Non-pigmented ciliary epithelial cell (primary cell): Measurements from ENCODE around the gene DLG2.

ENCODE experiments used
- DNase-seq: peaks from one replicate; pipeline ENCODE4 v3.0.0-alpha.2; 2010; ENCODE audit warnings: low read depth

DLG2 gene

GRCh38 chr11:84660257-84660977, 966.7 kb downstream of the DLG2 start:
- no peak for DNase-seq

- DNase-seq: no peak
These were observed 971.4 kb downstream of the DLG2 start for GRCh38 chr11:84655712-84656111.

GRCh38 chr11:84648471-84648870, 978.7 kb downstream of the DLG2 start:
- no peak for DNase-seq

- no peak for DNase-seq
These were observed 981.0 kb downstream of the DLG2 start for GRCh38 chr11:84645988-84646694.

- DNase-seq: no peak
These were observed 984.6 kb downstream of the DLG2 start for GRCh38 chr11:84642500-84642899.

- DNase-seq: no peak
These were observed 992.8 kb downstream of the DLG2 start for GRCh38 chr11:84634309-84634708.

- no peak for DNase-seq
These were observed 998.1 kb downstream of the DLG2 start for GRCh38 chr11:84628871-84629620.

- DNase-seq: no peak
These were observed 1000.9 kb downstream of the DLG2 start for GRCh38 chr11:84626256-84626655.

GRCh38 chr11:84612645-84613044, 1014.5 kb downstream of the DLG2 start:
- no peak for DNase-seq

- DNase-seq: no peak
These were observed 1018.3 kb downstream of the DLG2 start for GRCh38 chr11:84608837-84609196.

- DNase-seq: no peak
These were observed 1018.9 kb downstream of the DLG2 start for GRCh38 chr11:84607975-84608836.

- no peak for DNase-seq
These were observed 1032.5 kb downstream of the DLG2 start for GRCh38 chr11:84594602-84595001.

GRCh38 chr11:84590106-84590505, 1037.0 kb downstream of the DLG2 start:
- DNase-seq: no peak

- no peak for DNase-seq
These were observed 1038.9 kb downstream of the DLG2 start for GRCh38 chr11:84588131-84588829.

GRCh38 chr11:84583106-84583505, 1044.0 kb downstream of the DLG2 start:
- DNase-seq: no peak

- DNase-seq: no peak
These were observed 1046.1 kb downstream of the DLG2 start for GRCh38 chr11:84581083-84581482.

GRCh38 chr11:84580428-84580827, 1046.7 kb downstream of the DLG2 start:
- DNase-seq: no peak

GRCh38 chr11:84573868-84574267, 1053.3 kb downstream of the DLG2 start:
- DNase-seq: no peak

- DNase-seq: no peak
These were observed 1060.5 kb downstream of the DLG2 start for GRCh38 chr11:84566671-84567070.

- DNase-seq: no peak
These were observed 1062.3 kb downstream of the DLG2 start for GRCh38 chr11:84564867-84565184.

GRCh38 chr11:84564180-84564866, 1062.8 kb downstream of the DLG2 start:
- no peak for DNase-seq
